ENCODE results near the gene FOXJ3. TPM values are rescaled to one million over a fixed set of nuclear protein-coding genes. Genes with fewer than 3 reads are reported as not detected.

FOXJ3 gene
- total and polyA plus RNA-seq, 2 of the 4 experiments (the other 2 are of a cell fraction), result 16.7 to 30.5 TPM

- no CpG with 5 or more reads among the region's 6 CpGs for WGBS, 2 experiments (ENCODE audit: extremely low coverage in 2 of 2, insufficient read length in 1 of 2)
- Histone ChIP-seq H2BK120ac (ENCODE audit: low read depth, low read length) (no peak overlapping the region), H2BK5ac (ENCODE audit: low read depth, low read length, poor library complexity, severe bottlenecking) (no peak overlapping the region), H3K27me3 (ENCODE audit: control insufficient read depth, insufficient read depth, low read length) (no peaks in the 10 kb centered on the region), H4K91ac (ENCODE audit: insufficient read depth, low read depth, low read length) (no peak overlapping the region), H3K4me3 (ENCODE audit: insufficient read depth, low read depth, low read length) (no peak overlapping the region), H3K79me1 (ENCODE audit: low read depth in 1 of 2, low read length in 2 of 2) (peaks cover 8 to 74% of the 10 kb centered on the region in 2 experiments; a peak in 3 of 4 replicates), H3K56ac (ENCODE audit: extremely low read depth, insufficient read depth, low read length) (no peak overlapping the region), H3K9ac (ENCODE audit: low read depth, low read length) (no peak overlapping the region), H2AFZ (replicated peaks; ENCODE audit: low read length, poor library complexity) (no peak overlapping the region), H2AK5ac (ENCODE audit: low read depth, low read length) (no peak overlapping the region), H4K20me1 (ENCODE audit: insufficient read depth, low read length) (peaks cover 89% of the 10 kb centered on the region), H3K4me1 (ENCODE audit: control insufficient read depth, insufficient read depth, low read length) (peaks cover 4% of the 10 kb centered on the region), H3K9me3 (ENCODE audit: control insufficient read depth, insufficient read depth, low read length) (no peaks in the 10 kb centered on the region), H3K36me3 (ENCODE audit: control insufficient read depth, insufficient read depth, low read length) (no peaks in the 10 kb centered on the region; the same call in 1 of the 2 replicates), H3K4me2 (ENCODE audit: low read depth, low read length) (no peak overlapping the region), H4K8ac (ENCODE audit: low read depth in 2 of 2, low read length in 2 of 2) (no peak overlapping the region), H3K23ac (ENCODE audit: low read depth, low read length) (no peak overlapping the region), H3K9me1 (ENCODE audit: insufficient read depth, low read length) (peaks cover 7% of the 10 kb centered on the region), H3K14ac (replicated peaks; ENCODE audit: low read depth, low read length) (no peak overlapping the region), H3K4ac (ENCODE audit: low read depth, low read length) (no peak overlapping the region), H2AK9ac (replicated peaks; ENCODE audit: low read depth, low read length, poor library complexity) (no peak overlapping the region), H2BK15ac (ENCODE audit: low read depth, low read length) (no peak overlapping the region), H2BK20ac (ENCODE audit: low read depth, low read length) (no peak overlapping the region), H3K18ac (ENCODE audit: low read depth, low read length) (no peak overlapping the region), H4K5ac (ENCODE audit: low read depth, low read length) (no peak overlapping the region), H3K27ac (ENCODE audit: insufficient read depth, low read length) (no peak overlapping the region)
- no TSS peak for BruUV-seq (replicated peaks)
- intact Hi-C loops (cut with micrococcal nuclease), result no loop called here
- in situ Hi-C loops (cut with MboI; ENCODE audit: low sequenced_read_pairs), result no loop called here
- ChIA-PET CTCF (no interaction called here), POLR2A (ENCODE audit: unreplicated experiment) (no interaction called here)
- dilution Hi-C loops (cut with HindIII; ENCODE audit: low sequenced_read_pairs, unreplicated experiment), result no loop called here
- TF ChIP-seq, protein P1, sequence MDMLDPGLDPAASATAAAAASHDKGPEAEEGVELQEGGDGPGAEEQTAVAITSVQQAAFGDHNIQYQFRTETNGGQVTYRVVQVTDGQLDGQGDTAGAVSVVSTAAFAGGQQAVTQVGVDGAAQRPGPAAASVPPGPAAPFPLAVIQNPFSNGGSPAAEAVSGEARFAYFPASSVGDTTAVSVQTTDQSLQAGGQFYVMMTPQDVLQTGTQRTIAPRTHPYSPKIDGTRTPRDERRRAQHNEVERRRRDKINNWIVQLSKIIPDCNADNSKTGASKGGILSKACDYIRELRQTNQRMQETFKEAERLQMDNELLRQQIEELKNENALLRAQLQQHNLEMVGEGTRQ (IDR thresholded peaks at IDR 0.05; ENCODE audit: low read depth, low read length), result no peak
- TF ChIP-seq CEBPB (IDR thresholded peaks at IDR 0.05; ENCODE audit: low read depth, low read length), result no peak
- TF ChIP-seq MAFK (IDR thresholded peaks at IDR 0.05; ENCODE audit: low read depth, low read length), result no peak
- no peak for TF ChIP-seq MAZ (IDR thresholded peaks at IDR 0.05; ENCODE audit: borderline replicate concordance, low read depth, low read length)
- TF ChIP-seq POLR2A (IDR thresholded peaks at IDR 0.05; ENCODE audit: low read depth, low read length), result no peak
- TF ChIP-seq RCOR1 (IDR thresholded peaks at IDR 0.05; ENCODE audit: insufficient replicate concordance, low read length), result no peak
- no peak for TF ChIP-seq RFX5 (IDR thresholded peaks at IDR 0.05; ENCODE audit: low read depth, low read length)
- no peak for TF ChIP-seq MXI1 (IDR thresholded peaks at IDR 0.05; ENCODE audit: borderline replicate concordance, low read depth, low read length)
- no peak for TF ChIP-seq BHLHE40 (IDR thresholded peaks at IDR 0.05; ENCODE audit: low read depth, low read length)
- TF ChIP-seq, protein P2, sequence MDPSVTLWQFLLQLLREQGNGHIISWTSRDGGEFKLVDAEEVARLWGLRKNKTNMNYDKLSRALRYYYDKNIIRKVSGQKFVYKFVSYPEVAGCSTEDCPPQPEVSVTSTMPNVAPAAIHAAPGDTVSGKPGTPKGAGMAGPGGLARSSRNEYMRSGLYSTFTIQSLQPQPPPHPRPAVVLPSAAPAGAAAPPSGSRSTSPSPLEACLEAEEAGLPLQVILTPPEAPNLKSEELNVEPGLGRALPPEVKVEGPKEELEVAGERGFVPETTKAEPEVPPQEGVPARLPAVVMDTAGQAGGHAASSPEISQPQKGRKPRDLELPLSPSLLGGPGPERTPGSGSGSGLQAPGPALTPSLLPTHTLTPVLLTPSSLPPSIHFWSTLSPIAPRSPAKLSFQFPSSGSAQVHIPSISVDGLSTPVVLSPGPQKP (IDR thresholded peaks at IDR 0.05; ENCODE audit: borderline replicate concordance, low read depth, low read length), result no peak
- TF ChIP-seq NFE2L2 (IDR thresholded peaks at IDR 0.05; ENCODE audit: low read depth, low read length), result no peak
- TF ChIP-seq, protein P3, sequence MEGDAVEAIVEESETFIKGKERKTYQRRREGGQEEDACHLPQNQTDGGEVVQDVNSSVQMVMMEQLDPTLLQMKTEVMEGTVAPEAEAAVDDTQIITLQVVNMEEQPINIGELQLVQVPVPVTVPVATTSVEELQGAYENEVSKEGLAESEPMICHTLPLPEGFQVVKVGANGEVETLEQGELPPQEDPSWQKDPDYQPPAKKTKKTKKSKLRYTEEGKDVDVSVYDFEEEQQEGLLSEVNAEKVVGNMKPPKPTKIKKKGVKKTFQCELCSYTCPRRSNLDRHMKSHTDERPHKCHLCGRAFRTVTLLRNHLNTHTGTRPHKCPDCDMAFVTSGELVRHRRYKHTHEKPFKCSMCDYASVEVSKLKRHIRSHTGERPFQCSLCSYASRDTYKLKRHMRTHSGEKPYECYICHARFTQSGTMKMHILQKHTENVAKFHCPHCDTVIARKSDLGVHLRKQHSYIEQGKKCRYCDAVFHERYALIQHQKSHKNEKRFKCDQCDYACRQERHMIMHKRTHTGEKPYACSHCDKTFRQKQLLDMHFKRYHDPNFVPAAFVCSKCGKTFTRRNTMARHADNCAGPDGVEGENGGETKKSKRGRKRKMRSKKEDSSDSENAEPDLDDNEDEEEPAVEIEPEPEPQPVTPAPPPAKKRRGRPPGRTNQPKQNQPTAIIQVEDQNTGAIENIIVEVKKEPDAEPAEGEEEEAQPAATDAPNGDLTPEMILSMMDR (conservative IDR thresholded peaks at IDR 0.05; ENCODE audit: low read depth, low read length), result no peak
- TF ChIP-seq SMC3 (IDR thresholded peaks at IDR 0.05; ENCODE audit: low read depth, low read length), result no peak
- no peak for TF ChIP-seq RAD21 (IDR thresholded peaks at IDR 0.05; ENCODE audit: low read length)
- no peak for TF ChIP-seq CHD1 (IDR thresholded peaks at IDR 0.05; ENCODE audit: low read depth, low read length)
- no peak for TF ChIP-seq FOS (IDR thresholded peaks at IDR 0.05; ENCODE audit: low read depth, low read length)
- ATAC-seq (ENCODE audit: low read depth), result no peak
- no peak for DNase-seq
Observed at GRCh38 chr1:42324398-42325013, 10.5 kb downstream of the FOXJ3 start.

All from IMR-90 (cell line).